Measurements from ENCODE around the gene AQP2.
A peak's percentile ranks its signal among the peaks of the same experiment; 100 is the strongest.
"Not testable (repeated sequence)": the region's sequence is repeated elsewhere in the genome, so short reads cannot be mapped to it uniquely, and the experiment has no call there.

AQP2 gene

GRCh38 chr12:49972641-49973360 is 22.3 kb downstream of the AQP2 start, which contains the start of gene AQP6:
TSS of gene AQP6 (plus strand) at chr12:49972947. CDS start at chr12:49973174, 227 bp downstream.
- no peak for DNase-seq

- no peak for DNase-seq
Observed at GRCh38 chr12:49973361-49973830, 22.9 kb downstream of the AQP2 start.

GRCh38 chr12:49974231-49974675 is 23.7 kb downstream of the AQP2 start:
- DNase-seq, result peak; percentile 14

GRCh38 chr12:49974677-49975317 is 24.3 kb downstream of the AQP2 start:
- no peak for DNase-seq

GRCh38 chr12:49975318-49975761 is 24.8 kb downstream of the AQP2 start:
- DNase-seq, result no peak

- DNase-seq, result no peak
Observed at GRCh38 chr12:49976557-49976956, 26.0 kb downstream of the AQP2 start.

- DNase-seq, result no peak
Observed at GRCh38 chr12:49978125-49978524, 27.6 kb downstream of the AQP2 start.

- no peak for DNase-seq
Observed at GRCh38 chr12:49979016-49979586, 28.6 kb downstream of the AQP2 start.

GRCh38 chr12:49979791-49980190 is 29.3 kb downstream of the AQP2 start:
- DNase-seq, result no peak

GRCh38 chr12:49980501-49981349 is 30.2 kb downstream of the AQP2 start:
- no peak for DNase-seq

- no peak for DNase-seq
Observed at GRCh38 chr12:49982246-49983087, 31.9 kb downstream of the AQP2 start.

GRCh38 chr12:49983892-49984291 is 33.4 kb downstream of the AQP2 start:
- DNase-seq, result no peak

- no peak for DNase-seq
Observed at GRCh38 chr12:49984476-49985359, 34.2 kb downstream of the AQP2 start.

- no peak for DNase-seq
Observed at GRCh38 chr12:49985981-49986380, 35.4 kb downstream of the AQP2 start.

- DNase-seq, result not testable (repeated sequence)
Observed at GRCh38 chr12:49986476-49986875, 35.9 kb downstream of the AQP2 start.

GRCh38 chr12:49987625-49988303 is 37.2 kb downstream of the AQP2 start:
- no peak for DNase-seq

- DNase-seq, result not testable (repeated sequence)
Observed at GRCh38 chr12:49989400-49989799, 38.9 kb downstream of the AQP2 start.

- no peak for DNase-seq
Observed at GRCh38 chr12:49990273-49990672, 39.7 kb downstream of the AQP2 start.

- DNase-seq, result no peak
Observed at GRCh38 chr12:49998453-49998852, 47.9 kb downstream of the AQP2 start.

GRCh38 chr12:50003595-50003994 is 53.1 kb downstream of the AQP2 start:
- no peak for DNase-seq

Data from CD4-positive, alpha-beta T cell treated with Interferon gamma for 1 hour (primary cell).